Measurements from ENCODE around the gene TFAP2E.

The TFAP2E gene

GRCh38 chr1:35573198-35574124, at the start of gene TFAP2E:
TSS of gene TFAP2E (plus strand) at chr1:35573314. CDS start at chr1:35573578, 264 bp downstream.
- peak; percentile 53 for DNase-seq (ENCODE audit: low spot score)

- DNase-seq (ENCODE audit: low spot score) = no peak
Observed at GRCh38 chr1:35524106-35524505, 49.0 kb upstream of the TFAP2E start.

- no peak for DNase-seq (ENCODE audit: low spot score)
Observed at GRCh38 chr1:35530168-35530567, 42.9 kb upstream of the TFAP2E start.

GRCh38 chr1:35530946-35531345, 42.2 kb upstream of the TFAP2E start:
- DNase-seq (ENCODE audit: low spot score) = no peak

- DNase-seq (ENCODE audit: low spot score) = no peak
Observed at GRCh38 chr1:35531368-35531767, 41.7 kb upstream of the TFAP2E start.

GRCh38 chr1:35532497-35533223, 40.5 kb upstream of the TFAP2E start:
- no peak for DNase-seq (ENCODE audit: low spot score)

- no peak for DNase-seq (ENCODE audit: low spot score)
Observed at GRCh38 chr1:35533586-35533985, 39.5 kb upstream of the TFAP2E start.

GRCh38 chr1:35535243-35535642, 37.9 kb upstream of the TFAP2E start:
- DNase-seq (ENCODE audit: low spot score) = no peak

- no peak for DNase-seq (ENCODE audit: low spot score)
Observed at GRCh38 chr1:35536556-35537162, 36.5 kb upstream of the TFAP2E start.

- no peak for DNase-seq (ENCODE audit: low spot score)
Observed at GRCh38 chr1:35537806-35538205, 35.3 kb upstream of the TFAP2E start.

- no peak for DNase-seq (ENCODE audit: low spot score)
Observed at GRCh38 chr1:35539073-35539823, 33.9 kb upstream of the TFAP2E start.

- DNase-seq (ENCODE audit: low spot score) = no peak
Observed at GRCh38 chr1:35539824-35540261, 33.3 kb upstream of the TFAP2E start.

- DNase-seq (ENCODE audit: low spot score) = peak; percentile 54
Observed at GRCh38 chr1:35544976-35545375, 28.1 kb upstream of the TFAP2E start.

- no peak for DNase-seq (ENCODE audit: low spot score)
Observed at GRCh38 chr1:35546614-35547013, 26.5 kb upstream of the TFAP2E start.

- DNase-seq (ENCODE audit: low spot score) = no peak
Observed at GRCh38 chr1:35553851-35554250, 19.3 kb upstream of the TFAP2E start.

- DNase-seq (ENCODE audit: low spot score) = no peak
Observed at GRCh38 chr1:35554266-35555211, 18.6 kb upstream of the TFAP2E start.

GRCh38 chr1:35555212-35555584, 17.9 kb upstream of the TFAP2E start:
- no peak for DNase-seq (ENCODE audit: low spot score)

GRCh38 chr1:35555601-35556477, 17.3 kb upstream of the TFAP2E start:
- no peak for DNase-seq (ENCODE audit: low spot score)

- no peak for DNase-seq (ENCODE audit: low spot score)
Observed at GRCh38 chr1:35556484-35557117, 16.5 kb upstream of the TFAP2E start.
